Activated CD8-positive, alpha-beta T cell treated with anti-CD3 and anti-CD28 coated beads for 36 hours (primary cell): Measurements from ENCODE around the gene NUP85. TPM values are rescaled to one million over a fixed set of nuclear protein-coding genes. Genes with fewer than 3 reads are reported as not detected.
"Not testable (repeated sequence)": the region's sequence is repeated elsewhere in the genome, so short reads cannot be mapped to it uniquely, and the experiment has no call there.

ENCODE experiments used
- ATAC-seq: fragments of 200-7000 bp; cut with Tn5 transposase; one replicate; pipeline ENCODE4 v1.10.0; 2021; ENCODE audit warnings: mild to moderate bottlenecking, moderate library complexity
- CTCF ChIA-PET: fragments of 350-600 bp; sonication (Branson Sonifier 250); formaldehyde crosslinking; loops from one replicate; lab custom pipeline; 2021; ENCODE audit warnings: antibody characterized with exemption; lab: Charles Lee
- POLR2A ChIA-PET: fragments of 350-600 bp; sonication (Branson Sonifier 250); formaldehyde crosslinking; loops from one replicate; lab custom pipeline; 2021; ENCODE audit warnings: antibody characterized with exemption; lab: Charles Lee
- DNase-seq: peaks from one replicate; pipeline ENCODE4 v3.0.0-alpha.2; 2020
- H3K27ac Mint-ChIP-seq: one replicate; pipeline ENCODE4 v1.8.0; 2021; ENCODE audit warnings: mild to moderate bottlenecking, mixed read lengths
- H3K27me3 Mint-ChIP-seq: one replicate; pipeline ENCODE4 v1.8.0; 2021; ENCODE audit warnings: mixed read lengths
- H3K36me3 Mint-ChIP-seq: one replicate; pipeline ENCODE4 v1.8.0; 2021; ENCODE audit warnings: low read depth, mixed read lengths
- H3K4me1 Mint-ChIP-seq: one replicate; pipeline ENCODE4 v1.8.0; 2021; ENCODE audit warnings: low read depth, mixed read lengths
- H3K4me3 Mint-ChIP-seq: one replicate; pipeline ENCODE4 v1.8.0; 2021; ENCODE audit warnings: mild to moderate bottlenecking, moderate library complexity, mixed read lengths
- H3K9me3 Mint-ChIP-seq: one replicate; pipeline ENCODE4 v1.8.0; 2021; ENCODE audit warnings: mixed read lengths
- CTCF ChIP-seq: fragments of 200-600 bp; IDR thresholded peaks from one replicate; pipeline ENCODE4 v1.8.0; 2022; ENCODE audit warnings: antibody characterized with exemption, mild to moderate bottlenecking
- intact Hi-C: fragments of 100-400 bp; cut with micrococcal nuclease; formaldehyde crosslinking; loops from one replicate; pipeline ENCODE4 v1.10.0; 2022
- total RNA-seq, 2 experiments: library from RNA; stranded (reverse); gene quantifications; one replicate each; pipeline ENCODE4 v1.2.3, GENCODE V29; 2021

Gene NUP85, protein sequence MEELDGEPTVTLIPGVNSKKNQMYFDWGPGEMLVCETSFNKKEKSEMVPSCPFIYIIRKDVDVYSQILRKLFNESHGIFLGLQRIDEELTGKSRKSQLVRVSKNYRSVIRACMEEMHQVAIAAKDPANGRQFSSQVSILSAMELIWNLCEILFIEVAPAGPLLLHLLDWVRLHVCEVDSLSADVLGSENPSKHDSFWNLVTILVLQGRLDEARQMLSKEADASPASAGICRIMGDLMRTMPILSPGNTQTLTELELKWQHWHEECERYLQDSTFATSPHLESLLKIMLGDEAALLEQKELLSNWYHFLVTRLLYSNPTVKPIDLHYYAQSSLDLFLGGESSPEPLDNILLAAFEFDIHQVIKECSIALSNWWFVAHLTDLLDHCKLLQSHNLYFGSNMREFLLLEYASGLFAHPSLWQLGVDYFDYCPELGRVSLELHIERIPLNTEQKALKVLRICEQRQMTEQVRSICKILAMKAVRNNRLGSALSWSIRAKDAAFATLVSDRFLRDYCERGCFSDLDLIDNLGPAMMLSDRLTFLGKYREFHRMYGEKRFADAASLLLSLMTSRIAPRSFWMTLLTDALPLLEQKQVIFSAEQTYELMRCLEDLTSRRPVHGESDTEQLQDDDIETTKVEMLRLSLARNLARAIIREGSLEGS
- 100 to 1,000 TPM; 108 to 116 TPM for total RNA-seq

GRCh38 chr17:75205037-75205792, at the start of gene NUP85:
TSS of gene NUP85 (plus strand) at chr17:75205679. CDS start at chr17:75205762, 83 bp downstream.
- DNase-seq (peak; percentile 94), ATAC-seq (peak; percentile 95)
- H3K9me3 Mint-ChIP-seq = no peaks in the 10 kb centered on the region
- POLR2A ChIA-PET = interaction anchor here (0.7 to 2.0 kb wide), 16 partner anchors 11 to 193 kb away, joined by 3 to 9 read pairs (median 4); partner anchors contain the start of genes JPT1, MIF4GD, MRPL58 and NT5C
- H3K27ac Mint-ChIP-seq = peak within 1 kb of the TSS; percentile 100
- no peak for TF ChIP-seq CTCF
- peaks cover 22% of the 10 kb centered on the region for H3K4me1 Mint-ChIP-seq
- peaks cover 16% of the 10 kb centered on the region for H3K36me3 Mint-ChIP-seq
- H3K4me3 Mint-ChIP-seq = peak within 1 kb of the TSS; percentile 95
- intact Hi-C loops = no loop called here
- CTCF ChIA-PET = interaction anchor here (0.9 to 9.3 kb wide), 13 partner anchors 9 to 207 kb away, joined by 3 to 221 read pairs (median 4); partner anchors contain the start of genes GGA3, MIF4GD and MRPS7
- H3K27me3 Mint-ChIP-seq = no peaks in the 10 kb centered on the region

DNA sequence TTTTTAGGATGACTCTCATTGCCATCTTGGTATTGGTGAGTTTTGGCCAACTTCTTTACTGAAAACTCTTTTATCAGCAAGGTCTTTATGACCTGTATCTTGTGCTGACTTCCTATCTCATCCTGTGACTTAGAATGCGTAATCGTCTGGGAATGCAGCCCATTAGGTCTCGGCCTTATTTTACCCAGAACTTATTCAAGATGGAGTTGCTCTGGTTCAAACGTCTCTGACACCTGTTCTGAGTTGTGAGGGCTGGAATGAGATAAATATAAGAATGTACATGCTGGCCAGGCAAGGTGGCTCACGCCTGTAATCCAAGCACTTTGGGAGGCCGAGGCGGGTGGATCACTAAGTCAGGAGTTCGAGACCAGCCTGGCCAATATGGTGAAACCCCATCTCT, 47.0 kb upstream of the NUP85 start:
- H3K27ac Mint-ChIP-seq = not testable (repeated sequence)
- H3K4me1 Mint-ChIP-seq = peaks cover 18% of the 10 kb centered on the region

GRCh38 chr17:75159196-75160031, 46.1 kb upstream of the NUP85 start:
- intact Hi-C loops = no loop called here
- no peak overlapping the region for H3K27ac Mint-ChIP-seq
- H3K4me1 Mint-ChIP-seq = peaks cover 18% of the 10 kb centered on the region
- no peak for TF ChIP-seq CTCF
- peaks cover 4% of the 10 kb centered on the region for H3K36me3 Mint-ChIP-seq
- ChIA-PET CTCF (interaction anchor here (0.9 to 2.3 kb wide), 4 partner anchors 9 to 45 kb away, joined by 3 to 6 read pairs (median 4); no protein-coding TSS in a partner anchor), POLR2A (interaction anchor here (0.6 to 1.5 kb wide), 5 partner anchors 8 to 21 kb away, joined by 3 to 6 read pairs (median 4); no protein-coding TSS in a partner anchor)
- no peak for DNase-seq
- no peaks in the 10 kb centered on the region for H3K9me3 Mint-ChIP-seq
- ATAC-seq = no peak
- H3K4me3 Mint-ChIP-seq = no peak overlapping the region
- H3K27me3 Mint-ChIP-seq = no peaks in the 10 kb centered on the region

More for the DNA sequence above, 47.0 kb upstream of the NUP85 start:
- DNase-seq, H3K27me3 Mint-ChIP-seq, H3K4me3 Mint-ChIP-seq, ATAC-seq, H3K9me3 Mint-ChIP-seq, H3K36me3 Mint-ChIP-seq, intact Hi-C loops: not testable (repeated sequence)
- ChIA-PET CTCF (interaction anchor here (1.6 to 2.3 kb wide), 2 partner anchors 43 to 44 kb away, joined by 6 read pairs; no protein-coding TSS in a partner anchor), POLR2A (interaction anchor here (0.8 kb wide), 1 partner anchor 12 kb away, joined by 4 read pairs; no protein-coding TSS in a partner anchor)

DNA sequence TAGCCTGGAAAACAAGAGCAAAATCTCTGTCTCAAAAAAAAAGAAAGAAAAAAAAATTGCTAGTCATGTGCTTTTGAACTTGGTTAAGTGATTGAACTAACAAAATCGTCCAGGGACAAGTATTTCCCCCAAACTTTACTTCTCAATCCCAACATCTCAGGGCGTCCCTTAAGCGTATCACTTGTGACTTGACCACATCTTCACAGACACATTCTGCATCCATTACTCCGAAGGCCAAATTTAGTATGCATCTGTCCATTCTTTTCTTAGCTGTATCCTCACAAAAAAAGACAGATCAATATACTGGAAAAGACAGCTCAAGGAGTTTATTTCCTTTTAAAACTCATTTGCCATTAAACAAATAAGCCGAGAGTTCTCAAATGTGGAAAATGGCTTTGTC, 45.3 kb upstream of the NUP85 start:
- Mint-ChIP-seq H3K36me3 (peaks cover 4% of the 10 kb centered on the region), H3K27ac (no peak overlapping the region), H3K27me3 (no peaks in the 10 kb centered on the region), H3K9me3 (no peaks in the 10 kb centered on the region), H3K4me1 (peaks cover 10% of the 10 kb centered on the region), H3K4me3 (no peak overlapping the region)
- ChIA-PET POLR2A (interaction anchor here (1.5 kb wide), 1 partner anchor 13 kb away, joined by 6 read pairs; no protein-coding TSS in a partner anchor), CTCF (interaction anchor here (1.1 to 2.3 kb wide), 4 partner anchors 12 to 46 kb away, joined by 3 to 6 read pairs (median 5); no protein-coding TSS in a partner anchor)
- TF ChIP-seq CTCF = no peak
- DNase-seq = no peak
- no peak for ATAC-seq
- intact Hi-C loops = no loop called here
